Activated naive CD4-positive, alpha-beta T cell treated with anti-CD3 and anti-CD28 coated beads for 36 hours (primary cell): ENCODE data around the gene GPATCH1. TPM values are rescaled to one million over a fixed set of nuclear protein-coding genes. Genes with fewer than 3 reads are reported as not detected.

ENCODE experiments used
- CTCF ChIA-PET: fragments of 350-600 bp; sonication (Branson Sonifier 250); formaldehyde crosslinking; loops from one replicate; lab custom pipeline; 2021; ENCODE audit warnings: antibody characterized with exemption; lab: Charles Lee
- DNase-seq: peaks from one replicate; pipeline ENCODE4 v3.0.0-alpha.2; 2020
- H3K27ac Mint-ChIP-seq: one replicate; pipeline ENCODE4 v1.8.0; 2021; ENCODE audit warnings: mild to moderate bottlenecking, mixed read lengths
- H3K27me3 Mint-ChIP-seq: one replicate; pipeline ENCODE4 v1.8.0; 2021; ENCODE audit warnings: low read depth, mixed read lengths
- H3K36me3 Mint-ChIP-seq: one replicate; pipeline ENCODE4 v1.8.0; 2021; ENCODE audit warnings: low read depth, mixed read lengths
- H3K4me1 Mint-ChIP-seq: one replicate; pipeline ENCODE4 v1.8.0; 2021; ENCODE audit warnings: low read depth, mixed read lengths
- H3K4me3 Mint-ChIP-seq: one replicate; pipeline ENCODE4 v1.8.0; 2021; ENCODE audit warnings: mild to moderate bottlenecking, moderate library complexity, mixed read lengths
- H3K9me3 Mint-ChIP-seq: one replicate; pipeline ENCODE4 v1.8.0; 2021; ENCODE audit warnings: mixed read lengths
- intact Hi-C: fragments of 100-400 bp; cut with micrococcal nuclease; formaldehyde crosslinking; loops from one replicate; pipeline ENCODE4 v1.15.1; 2023
- total RNA-seq, 2 experiments: library from RNA; stranded (reverse); gene quantifications; one replicate each; pipeline ENCODE4 v1.2.3, GENCODE V29; 2021

The GPATCH1 gene
- total RNA-seq, 2 experiments from 2014 or later, result 8.3 to 9.1 TPM

DNA sequence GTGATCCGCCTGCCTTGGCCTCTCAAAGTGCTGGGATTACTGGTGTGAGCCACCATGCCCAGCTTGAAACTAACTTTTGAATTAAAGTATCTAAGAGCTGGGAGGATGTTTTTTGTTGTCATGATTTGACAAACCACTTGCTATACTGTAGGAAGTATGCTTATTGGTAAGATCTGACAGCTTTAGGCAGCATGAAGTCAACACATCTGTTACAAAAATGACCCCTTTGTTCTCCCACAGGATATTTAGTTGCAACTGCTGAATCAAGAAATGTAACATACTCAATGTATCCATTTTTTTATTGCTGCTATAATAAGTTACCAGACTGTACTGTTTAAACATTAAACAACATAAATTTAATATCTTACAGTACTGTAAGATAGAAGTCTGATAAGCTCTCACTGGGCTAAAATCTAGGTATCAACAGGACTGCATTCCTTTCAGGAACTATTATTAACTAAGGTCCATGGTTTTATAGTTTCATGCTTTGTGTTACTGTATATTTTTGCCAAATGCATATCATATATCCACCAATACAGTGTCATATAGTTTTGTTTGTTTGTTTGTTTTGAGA, 90.3 kb downstream of the GPATCH1 start:
- CTCF ChIA-PET, result interaction anchor here (0.7 to 1.3 kb wide), 3 partner anchors 10 to 137 kb away, joined by 3 to 7 read pairs (median 4); no protein-coding TSS in a partner anchor
- Mint-ChIP-seq H3K4me1 (peaks cover 24% of the 10 kb centered on the region), H3K36me3 (peaks cover 7% of the 10 kb centered on the region), H3K27me3 (no peaks in the 10 kb centered on the region), H3K9me3 (peaks cover 9% of the 10 kb centered on the region), H3K4me3 (no peak overlapping the region), H3K27ac (no peak overlapping the region)
- intact Hi-C loops, result no loop called here
- no peak for DNase-seq

GRCh38 chr19:33171916-33172359, 91.0 kb downstream of the GPATCH1 start:
- Mint-ChIP-seq H3K4me3 (no peak overlapping the region), H3K4me1 (peaks cover 25% of the 10 kb centered on the region), H3K36me3 (peaks cover 9% of the 10 kb centered on the region), H3K27me3 (peaks cover 2% of the 10 kb centered on the region), H3K9me3 (peaks cover 9% of the 10 kb centered on the region), H3K27ac (no peak overlapping the region)
- no peak for DNase-seq
- intact Hi-C loops, result no loop called here
- CTCF ChIA-PET, result no interaction called here

GRCh38 chr19:33174186-33174585, 93.2 kb downstream of the GPATCH1 start:
- no peak overlapping the region for H3K4me3 Mint-ChIP-seq
- peaks cover 2% of the 10 kb centered on the region for H3K27me3 Mint-ChIP-seq
- CTCF ChIA-PET, result interaction anchor here (1.9 to 2.1 kb wide), 2 partner anchors 10 to 30 kb away, joined by 5 to 10 read pairs; no protein-coding TSS in a partner anchor
- intact Hi-C loops, result no loop called here
- peaks cover 7% of the 10 kb centered on the region for H3K36me3 Mint-ChIP-seq
- no peak overlapping the region for H3K27ac Mint-ChIP-seq
- H3K9me3 Mint-ChIP-seq, result no peaks in the 10 kb centered on the region
- DNase-seq, result no peak
- peaks cover 29% of the 10 kb centered on the region for H3K4me1 Mint-ChIP-seq

GRCh38 chr19:33175156-33175782, 94.3 kb downstream of the GPATCH1 start:
- Mint-ChIP-seq H3K36me3 (peaks cover 7% of the 10 kb centered on the region), H3K4me1 (peaks cover 29% of the 10 kb centered on the region), H3K4me3 (peak overlapping the region; percentile 98), H3K27me3 (peaks cover 2% of the 10 kb centered on the region), H3K9me3 (no peaks in the 10 kb centered on the region), H3K27ac (peak overlapping the region; percentile 53)
- CTCF ChIA-PET, result interaction anchor here (0.6 to 4.1 kb wide), 8 partner anchors 9 to 52 kb away, joined by 3 to 29 read pairs (median 4); no protein-coding TSS in a partner anchor
- DNase-seq, result no peak
- intact Hi-C loops, result loop anchor here (5.0 kb wide), 2 partner anchors 127 to 498 kb away; partner anchors contain the start of genes ANKRD27, CEBPA and RGS9BP

- intact Hi-C loops, result loop anchor here (1.0 to 5.0 kb wide), 5 partner anchors 31 to 499 kb away; partner anchors contain the start of genes ANKRD27, CEBPA, FAAP24 and RGS9BP
- peak; percentile 28 for DNase-seq
- no peaks in the 10 kb centered on the region for H3K9me3 Mint-ChIP-seq
- peaks cover 2% of the 10 kb centered on the region for H3K27me3 Mint-ChIP-seq
- CTCF ChIA-PET, result interaction anchor here (0.6 to 4.1 kb wide), 15 partner anchors 9 to 604 kb away, joined by 3 to 29 read pairs (median 3); partner anchors contain the start of gene CEBPG
- H3K4me3 Mint-ChIP-seq, result peak overlapping the region; percentile 98
- H3K4me1 Mint-ChIP-seq, result peaks cover 29% of the 10 kb centered on the region
- H3K36me3 Mint-ChIP-seq, result peaks cover 7% of the 10 kb centered on the region
- H3K27ac Mint-ChIP-seq, result peak overlapping the region; percentile 95
Measured at GRCh38 chr19:33175886-33176669, 95.1 kb downstream of the GPATCH1 start.

DNA sequence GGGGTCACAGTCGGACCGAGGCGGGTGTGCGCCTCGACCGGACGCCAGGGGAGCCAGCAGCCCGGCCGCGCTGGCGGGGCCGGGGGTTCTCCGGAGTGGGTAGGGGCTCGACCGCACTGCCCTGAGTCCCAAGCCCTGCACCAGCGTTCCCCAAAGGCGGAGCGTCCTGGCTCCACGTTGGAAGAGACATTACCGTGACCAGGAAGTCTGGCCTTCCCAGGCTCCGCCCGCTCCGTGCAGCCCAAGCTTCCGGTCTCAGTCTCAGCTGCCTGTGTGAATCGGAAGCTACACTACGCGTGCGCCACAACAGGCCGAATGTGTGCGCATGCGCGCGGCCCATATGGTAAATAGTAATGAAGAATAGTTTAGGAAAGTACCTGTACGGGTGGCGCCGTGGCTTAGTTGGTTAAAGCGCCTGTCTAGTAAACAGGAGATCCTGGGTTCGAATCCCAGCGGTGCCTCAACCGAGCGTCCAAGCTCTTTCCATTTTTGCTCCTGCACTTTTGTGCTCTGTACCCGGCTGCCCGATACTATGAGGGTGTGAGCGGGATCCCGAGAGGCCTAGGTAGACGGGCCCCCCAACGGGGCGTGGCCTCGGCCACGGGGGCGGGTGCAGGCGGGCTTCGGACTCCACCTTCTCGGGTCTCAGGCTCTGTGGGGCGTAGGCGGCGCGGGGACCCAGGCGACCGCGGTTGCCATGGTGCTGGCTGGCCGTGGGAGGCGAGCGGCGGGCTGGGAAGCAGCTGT, 95.9 kb downstream of the GPATCH1 start:
- peaks cover 2% of the 10 kb centered on the region for H3K27me3 Mint-ChIP-seq
- DNase-seq, result peak; percentile 96
- H3K36me3 Mint-ChIP-seq, result peaks cover 7% of the 10 kb centered on the region
- peaks cover 29% of the 10 kb centered on the region for H3K4me1 Mint-ChIP-seq
- no peaks in the 10 kb centered on the region for H3K9me3 Mint-ChIP-seq
- H3K4me3 Mint-ChIP-seq, result peak overlapping the region; percentile 98
- intact Hi-C loops, result loop anchor here (1.0 to 5.0 kb wide), 9 partner anchors 17 to 500 kb away; partner anchors contain the start of genes ANKRD27, CEBPA, CEBPG and FAAP24
- H3K27ac Mint-ChIP-seq, result peak overlapping the region; percentile 95
- CTCF ChIA-PET, result interaction anchor here (0.6 to 4.1 kb wide), 14 partner anchors 9 to 603 kb away, joined by 3 to 29 read pairs (median 3); partner anchors contain the start of gene CEBPG

- peak overlapping the region; percentile 98 for H3K4me3 Mint-ChIP-seq
- H3K27me3 Mint-ChIP-seq, result peaks cover 2% of the 10 kb centered on the region
- peaks cover 6% of the 10 kb centered on the region for H3K36me3 Mint-ChIP-seq
- DNase-seq, result peak; percentile 68
- H3K9me3 Mint-ChIP-seq, result no peaks in the 10 kb centered on the region
- CTCF ChIA-PET, result interaction anchor here (0.6 to 4.1 kb wide), 10 partner anchors 13 to 602 kb away, joined by 3 to 29 read pairs (median 3); partner anchors contain the start of gene CEBPG
- intact Hi-C loops, result loop anchor here (1.0 to 5.0 kb wide), 8 partner anchors 17 to 500 kb away; partner anchors contain the start of genes ANKRD27, CEBPA, CEBPG and GPATCH1
- H3K27ac Mint-ChIP-seq, result no peak overlapping the region
- peaks cover 24% of the 10 kb centered on the region for H3K4me1 Mint-ChIP-seq
Measured at GRCh38 chr19:33177417-33177979, 96.5 kb downstream of the GPATCH1 start.

Other genes starting within 250 kb of the GPATCH1 start
- not detected for gene SLC7A9, start 211.4 kb upstream of the GPATCH1 start, total RNA-seq
- gene CEP89, start 109.2 kb upstream of the GPATCH1 start, total RNA-seq, result 10 to 100 TPM; 14.6 to 15.5 TPM
- gene FAAP24, start 108.9 kb upstream of the GPATCH1 start, total RNA-seq, result 10 to 100 TPM in 1 of 2 experiments, 1 to 10 TPM in 1; 9.6 to 10.5 TPM
- 1 to 10 TPM; 3.1 to 3.4 TPM for gene RHPN2, start 16.3 kb upstream of the GPATCH1 start, total RNA-seq
- not detected for gene WDR88, start 50.9 kb downstream of the GPATCH1 start, total RNA-seq
- gene LRP3, start 113.1 kb downstream of the GPATCH1 start, total RNA-seq, result under 1 TPM; 0.76 to 0.84 TPM
- not detected for gene SLC7A10, start 144.7 kb downstream of the GPATCH1 start, total RNA-seq
- gene CEBPA, start 221.4 kb downstream of the GPATCH1 start, total RNA-seq, result under 1 TPM; 0.10 TPM